GM21723 (cell line): ENCODE data around the gene PARP1.
"Not testable (repeated sequence)": the region's sequence is repeated elsewhere in the genome, so short reads cannot be mapped to it uniquely, and the experiment has no call there.

Experiments
- ATAC-seq: cut with Tn5 transposase; IDR thresholded peaks from one replicate; pipeline ENCODE4 v1.9.1; 2021; ENCODE audit warnings: mild to moderate bottlenecking, moderate library complexity; ENCODE audit not compliant: unreplicated experiment

The PARP1 gene

GRCh38 chr1:226429858-226430715 is 22.2 kb upstream of the PARP1 start:
- no peak for ATAC-seq

GRCh38 chr1:226428791-226429461 is 21.0 kb upstream of the PARP1 start:
- no peak for ATAC-seq

GRCh38 chr1:226428348-226428747 is 20.5 kb upstream of the PARP1 start:
- ATAC-seq: no peak

- no peak for ATAC-seq
Observed at GRCh38 chr1:226427131-226427530, 19.2 kb upstream of the PARP1 start.

- not testable (repeated sequence) for ATAC-seq
Observed at GRCh38 chr1:226426395-226426794, 18.5 kb upstream of the PARP1 start.

GRCh38 chr1:226425431-226426031 is 17.6 kb upstream of the PARP1 start:
- ATAC-seq: no peak

- ATAC-seq: no peak
Observed at GRCh38 chr1:226425004-226425378, 17.1 kb upstream of the PARP1 start.

GRCh38 chr1:226424221-226425003 is 16.5 kb upstream of the PARP1 start:
- no peak for ATAC-seq

- no peak for ATAC-seq
Observed at GRCh38 chr1:226422478-226422877, 14.6 kb upstream of the PARP1 start.

GRCh38 chr1:226420897-226421296 is 13.0 kb upstream of the PARP1 start:
- no peak for ATAC-seq

- no peak for ATAC-seq
Observed at GRCh38 chr1:226420328-226420727, 12.4 kb upstream of the PARP1 start.

GRCh38 chr1:226419284-226420029 is 11.6 kb upstream of the PARP1 start:
- ATAC-seq: no peak

- no peak for ATAC-seq
Observed at GRCh38 chr1:226417830-226418546, 10.1 kb upstream of the PARP1 start.

GRCh38 chr1:226417350-226417749 is 9.5 kb upstream of the PARP1 start:
- ATAC-seq: no peak

GRCh38 chr1:226414098-226414698 is 6.3 kb upstream of the PARP1 start:
- no peak for ATAC-seq

- ATAC-seq: no peak
Observed at GRCh38 chr1:226411619-226412018, 3.7 kb upstream of the PARP1 start.

- no peak for ATAC-seq
Observed at GRCh38 chr1:226410958-226411357, 3.1 kb upstream of the PARP1 start.

GRCh38 chr1:226409392-226409791 is 1.5 kb upstream of the PARP1 start:
- no peak for ATAC-seq
